HG02885 (cell line): ENCODE measurements around the gene DENND5B.
"Not testable (repeated sequence)": the region's sequence is repeated elsewhere in the genome, so short reads cannot be mapped to it uniquely, and the experiment has no call there.

Experiments used
- ATAC-seq: cut with Tn5 transposase; IDR thresholded peaks from one replicate; pipeline ENCODE4 v1.9.1; 2021; ENCODE audit warnings: mild to moderate bottlenecking; ENCODE audit not compliant: unreplicated experiment, poor library complexity

Gene DENND5B

GRCh38 chr12:31514912-31515311 lies 76.0 kb downstream of the DENND5B start:
- ATAC-seq = no peak

- ATAC-seq = no peak
Measured at GRCh38 chr12:31510034-31510433, 80.9 kb downstream of the DENND5B start.

- ATAC-seq = no peak
Measured at GRCh38 chr12:31508436-31509150, 82.3 kb downstream of the DENND5B start.

- ATAC-seq = no peak
Measured at GRCh38 chr12:31507966-31508365, 83.0 kb downstream of the DENND5B start.

- ATAC-seq = no peak
Measured at GRCh38 chr12:31506515-31507306, 84.2 kb downstream of the DENND5B start.

- ATAC-seq = no peak
Measured at GRCh38 chr12:31504625-31505222, 86.2 kb downstream of the DENND5B start.

GRCh38 chr12:31501014-31501413 lies 89.9 kb downstream of the DENND5B start:
- not testable (repeated sequence) for ATAC-seq

- no peak for ATAC-seq
Measured at GRCh38 chr12:31499567-31499966, 91.4 kb downstream of the DENND5B start.

- no peak for ATAC-seq
Measured at GRCh38 chr12:31498424-31498823, 92.5 kb downstream of the DENND5B start.

GRCh38 chr12:31496257-31496656 lies 94.7 kb downstream of the DENND5B start:
- no peak for ATAC-seq

- no peak for ATAC-seq
Measured at GRCh38 chr12:31494455-31494854, 96.5 kb downstream of the DENND5B start.

GRCh38 chr12:31492599-31493196 lies 98.2 kb downstream of the DENND5B start:
- no peak for ATAC-seq

GRCh38 chr12:31491841-31492598 lies 98.9 kb downstream of the DENND5B start:
- ATAC-seq = no peak

- no peak for ATAC-seq
Measured at GRCh38 chr12:31491241-31491794, 99.6 kb downstream of the DENND5B start.

GRCh38 chr12:31488737-31489338 lies 102.1 kb downstream of the DENND5B start:
- ATAC-seq = no peak

GRCh38 chr12:31485571-31485970 lies 105.4 kb downstream of the DENND5B start:
- ATAC-seq = no peak

GRCh38 chr12:31482816-31483215 lies 108.1 kb downstream of the DENND5B start:
- ATAC-seq = no peak

- no peak for ATAC-seq
Measured at GRCh38 chr12:31481415-31481814, 109.5 kb downstream of the DENND5B start.

GRCh38 chr12:31479516-31480210 lies 111.3 kb downstream of the DENND5B start:
- ATAC-seq = peak; percentile 54
